Spleen (tissue), 7 donors: ENCODE data around the gene PRUNE2.

Source experiments
- POLR2A ChIP-seq, 3 donors: fragments of 450-650 bp; IDR thresholded peaks; one replicate each; pipeline ENCODE4 v1.5.1; 2017; ENCODE audit warnings: antibody characterized with exemption in 3 of 3, mild to moderate bottlenecking in 1 of 3
- POLR2AphosphoS5 ChIP-seq, 3 donors: sonication (generic); formaldehyde crosslinking; IDR thresholded peaks; one replicate each; pipeline ENCODE4 v1.5.1; 2017; ENCODE audit warnings: antibody characterized with exemption in 3 of 3
- TF ChIP-seq, protein P1 (sequence below), 11 experiments: fragments of 200-600 bp in 7 of 11; fragments of 450-650 bp in 4 of 11; sonication (generic) in 4 of 11; IDR thresholded peaks in 8 of 11; conservative IDR thresholded peaks in 3 of 11; 1 replicate in 7 of 11; 2 replicates in 4 of 11; pipeline versions ENCODE4 v1.4.0 to v1.8.0; 2016 to 2021; ENCODE audit warnings: antibody characterized with exemption in 11 of 11, inconsistent platforms in 4 of 11, mild to moderate bottlenecking in 1 of 11
- donor health status: DM: no; HTN: no; CAD: no; lungs with moderate emphysema.
- donor health status: DM: no; HTN: no; CAD: no.
- donor health status: DM: no; HTN: no; CAD: no.

- TF ChIP-seq, protein P1, sequence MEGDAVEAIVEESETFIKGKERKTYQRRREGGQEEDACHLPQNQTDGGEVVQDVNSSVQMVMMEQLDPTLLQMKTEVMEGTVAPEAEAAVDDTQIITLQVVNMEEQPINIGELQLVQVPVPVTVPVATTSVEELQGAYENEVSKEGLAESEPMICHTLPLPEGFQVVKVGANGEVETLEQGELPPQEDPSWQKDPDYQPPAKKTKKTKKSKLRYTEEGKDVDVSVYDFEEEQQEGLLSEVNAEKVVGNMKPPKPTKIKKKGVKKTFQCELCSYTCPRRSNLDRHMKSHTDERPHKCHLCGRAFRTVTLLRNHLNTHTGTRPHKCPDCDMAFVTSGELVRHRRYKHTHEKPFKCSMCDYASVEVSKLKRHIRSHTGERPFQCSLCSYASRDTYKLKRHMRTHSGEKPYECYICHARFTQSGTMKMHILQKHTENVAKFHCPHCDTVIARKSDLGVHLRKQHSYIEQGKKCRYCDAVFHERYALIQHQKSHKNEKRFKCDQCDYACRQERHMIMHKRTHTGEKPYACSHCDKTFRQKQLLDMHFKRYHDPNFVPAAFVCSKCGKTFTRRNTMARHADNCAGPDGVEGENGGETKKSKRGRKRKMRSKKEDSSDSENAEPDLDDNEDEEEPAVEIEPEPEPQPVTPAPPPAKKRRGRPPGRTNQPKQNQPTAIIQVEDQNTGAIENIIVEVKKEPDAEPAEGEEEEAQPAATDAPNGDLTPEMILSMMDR (IDR thresholded peaks at IDR 0.05 in 8 of 11, conservative IDR thresholded peaks at IDR 0.05 in 3 of 11), result no peak
- no peak for TF ChIP-seq POLR2A (IDR thresholded peaks at IDR 0.05)
- no peak for TF ChIP-seq POLR2AphosphoS5 (IDR thresholded peaks at IDR 0.05)
Measured at GRCh38 chr9:76725885-76726284, 180.0 kb downstream of the PRUNE2 start.
